ENCODE results near the gene ZNF639.

The ZNF639 gene

GRCh38 chr3:179318876-179319275 lies 4.0 kb upstream of the ZNF639 start:
- no peak for DNase-seq

GRCh38 chr3:179321668-179322285 lies 1.1 kb upstream of the ZNF639 start:
- peak; percentile 60 for DNase-seq

GRCh38 chr3:179323197-179324110 lies 623 bp downstream of the ZNF639 start:
- peak; percentile 88 for DNase-seq

- peak; percentile 39 for DNase-seq
These were observed 1.5 kb downstream of the ZNF639 start for GRCh38 chr3:179324270-179324754.

GRCh38 chr3:179330438-179330837 lies 7.6 kb downstream of the ZNF639 start:
- DNase-seq: no peak

DNA sequence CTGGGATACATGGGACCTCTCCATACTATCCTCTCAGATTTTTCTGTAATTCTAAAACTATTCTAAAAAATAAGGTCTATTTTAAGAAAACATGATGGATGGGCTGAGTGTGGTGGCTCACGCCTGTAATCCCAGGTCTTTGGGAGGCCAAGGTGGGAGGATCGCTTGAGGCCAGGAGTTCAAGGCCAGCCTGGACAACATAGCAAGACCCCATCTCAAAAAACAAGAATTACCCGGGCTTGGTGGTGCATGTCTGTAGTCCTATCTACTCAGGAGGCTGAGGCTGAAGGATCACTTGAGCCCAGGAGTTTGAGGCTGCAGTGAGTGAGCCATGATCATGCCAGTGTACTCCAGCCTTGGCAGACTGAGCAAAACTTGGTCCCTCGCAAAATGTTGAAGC lies 9.4 kb downstream of the ZNF639 start:
- DNase-seq: no peak

DNA sequence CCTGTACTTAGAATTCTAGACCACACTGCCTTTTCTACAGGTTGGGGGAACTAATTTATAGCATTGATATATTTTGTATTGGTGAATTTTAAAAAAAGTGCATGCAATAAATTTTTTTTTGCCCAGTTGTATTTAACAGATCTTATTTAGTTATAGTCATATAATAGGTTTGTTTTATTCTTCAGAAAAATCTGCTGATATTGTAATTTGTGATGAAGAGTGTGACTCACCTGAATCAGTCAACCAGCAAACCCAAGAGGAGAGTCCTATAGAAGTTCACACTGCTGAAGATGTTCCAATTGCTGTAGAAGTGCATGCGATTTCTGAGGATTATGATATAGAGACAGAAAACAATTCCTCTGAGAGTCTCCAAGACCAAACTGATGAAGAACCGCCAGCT lies 10.3 kb downstream of the ZNF639 start:
- no peak for DNase-seq

- DNase-seq: no peak
These were observed 13.6 kb downstream of the ZNF639 start for GRCh38 chr3:179336345-179336929.

GRCh38 chr3:179347345-179348194 lies 24.7 kb downstream of the ZNF639 start, which contains the start of gene MFN1:
MFN1 (plus strand) TSS chr3:179347709; CDS start chr3:179348852, 1,143 bp downstream.
- DNase-seq: peak; percentile 98

DNA sequence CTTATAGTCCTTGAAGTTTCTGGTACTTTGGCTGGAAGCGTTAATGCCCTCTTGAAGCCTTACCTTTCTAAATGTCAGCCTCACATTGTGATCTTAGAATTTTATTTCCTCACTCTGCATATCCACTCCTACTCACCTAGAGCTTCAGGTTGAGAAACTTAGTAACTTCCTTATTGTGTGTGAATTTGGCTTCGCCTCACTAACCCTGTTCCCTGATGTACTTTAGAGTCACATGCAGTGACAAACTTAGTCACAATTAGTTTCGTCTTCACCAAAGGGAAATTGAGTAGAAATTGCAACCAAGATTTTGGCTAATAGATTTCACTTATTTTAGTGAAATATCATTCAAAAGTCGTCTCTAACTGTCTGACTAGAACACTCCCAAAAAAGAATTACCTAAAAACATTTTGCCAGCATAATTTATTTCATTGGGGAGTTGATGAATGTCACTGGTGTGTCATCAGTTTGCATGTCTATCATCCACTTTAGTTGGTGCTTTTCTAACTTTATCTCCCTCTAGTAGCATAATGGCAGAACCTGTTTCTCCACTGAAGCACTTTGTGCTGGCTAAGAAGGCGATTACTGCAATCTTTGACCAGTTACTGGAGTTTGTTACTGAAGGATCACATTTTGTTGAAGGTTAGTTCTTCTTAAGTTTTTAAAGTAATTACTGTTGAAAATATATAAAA lies 25.6 kb downstream of the ZNF639 start:
- no peak for DNase-seq

GRCh38 chr3:179355996-179356395 lies 33.2 kb downstream of the ZNF639 start:
- DNase-seq: no peak

DNA sequence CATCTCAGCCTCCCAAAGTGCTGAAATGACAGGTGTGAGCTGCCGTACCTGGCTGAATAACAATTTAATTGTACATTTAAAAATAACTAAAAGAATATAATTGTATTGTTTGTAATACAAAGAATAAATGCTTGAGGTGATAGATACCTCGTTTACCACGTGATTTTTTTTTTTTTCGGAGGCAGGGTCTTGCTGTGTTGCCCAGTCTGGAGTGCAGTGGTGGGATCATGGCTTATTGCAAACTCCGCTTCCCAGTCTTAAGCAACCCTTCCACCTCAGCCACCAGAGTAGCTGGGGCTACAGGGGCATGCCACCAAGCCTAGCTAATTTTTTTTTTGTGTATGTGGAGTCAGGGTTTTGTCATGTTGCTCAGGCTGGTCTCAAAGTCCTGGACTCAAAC lies 40.5 kb downstream of the ZNF639 start:
- no peak for DNase-seq

DNA sequence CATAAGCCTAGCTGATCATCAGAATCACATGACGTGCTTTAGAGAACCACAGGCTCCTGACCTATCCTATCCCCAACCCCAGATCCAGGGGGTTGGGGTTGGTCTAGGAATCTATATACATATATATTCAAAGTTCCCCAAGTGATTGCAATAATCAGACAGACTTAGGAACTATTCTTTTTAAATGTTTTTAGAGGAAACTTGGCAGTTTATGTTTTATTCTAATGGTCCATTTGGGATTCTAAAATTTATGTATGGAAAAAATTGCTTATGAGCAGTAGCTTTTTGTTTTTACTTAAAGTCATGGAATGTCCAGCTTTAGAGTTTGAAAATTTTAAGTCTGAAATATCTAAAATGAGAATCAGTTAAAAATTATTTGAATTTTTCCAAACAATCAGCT lies 46.8 kb downstream of the ZNF639 start:
- no peak for DNase-seq

DNA sequence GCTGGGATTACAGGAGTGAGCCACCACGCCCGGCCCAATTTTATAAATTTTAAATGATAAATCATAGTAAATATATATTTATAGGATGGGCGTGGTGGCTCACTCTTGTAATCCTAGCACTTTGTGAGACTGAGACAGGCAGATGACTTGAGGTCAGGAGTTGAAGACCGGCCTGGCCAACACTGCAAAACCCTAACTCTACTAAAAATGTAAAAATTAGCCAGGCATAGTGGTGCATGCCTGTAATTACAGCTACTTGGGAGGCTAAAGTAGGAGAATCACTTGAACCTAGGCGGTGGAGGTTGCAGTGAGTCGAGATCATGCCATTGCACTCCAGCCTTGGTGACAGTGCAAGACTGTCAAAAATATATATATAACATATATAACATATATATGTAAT lies 51.1 kb downstream of the ZNF639 start:
- DNase-seq: no peak

DNA sequence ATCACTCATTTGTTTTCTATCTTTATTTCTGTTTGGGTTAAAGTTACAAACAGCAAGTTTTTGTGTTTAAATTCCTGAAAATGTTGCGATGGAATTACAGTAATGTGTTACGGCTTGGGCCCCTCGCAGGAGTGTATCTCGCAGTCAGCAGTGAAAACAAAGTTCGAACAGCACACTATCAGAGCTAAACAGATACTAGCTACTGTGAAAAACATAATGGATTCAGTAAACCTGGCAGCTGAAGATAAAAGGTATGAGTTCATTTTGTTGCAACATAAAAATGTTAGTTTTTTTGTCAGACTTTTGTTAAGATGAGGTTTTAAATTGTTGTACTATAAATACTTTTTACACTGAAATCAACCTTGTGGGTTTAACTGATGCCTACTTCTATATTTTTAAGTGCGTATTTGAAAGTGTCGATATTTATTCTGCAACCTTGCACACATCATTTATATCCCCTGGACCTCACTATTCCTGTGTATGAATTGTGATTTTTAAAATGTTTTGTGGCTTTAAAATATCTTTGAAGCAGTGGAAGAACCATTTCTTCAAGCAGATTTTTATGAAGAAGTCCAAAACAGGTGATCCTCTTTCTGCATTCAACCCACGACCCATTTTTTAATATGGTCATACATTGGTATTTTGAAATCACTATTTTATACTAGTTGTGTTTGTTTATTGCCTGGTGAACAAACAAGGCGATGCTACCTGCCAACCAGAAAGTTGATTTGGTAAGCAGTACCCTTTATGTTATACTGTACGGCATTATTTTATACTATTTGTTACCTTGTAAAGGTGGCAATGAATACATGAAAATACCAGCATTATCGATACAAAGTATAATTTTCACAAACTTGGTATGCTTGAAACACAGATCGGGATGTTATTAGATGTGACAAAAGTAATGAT lies 52.5 kb downstream of the ZNF639 start:
- DNase-seq: no peak

- DNase-seq: no peak
These were observed 53.6 kb downstream of the ZNF639 start for GRCh38 chr3:179376474-179376873.

All from eye (tissue), 1 donor.